NK-92 (cell line): Measurements from ENCODE around the gene MUS81.
A peak's percentile ranks its signal among the peaks of the same experiment; 100 is the strongest.
"Not testable (repeated sequence)": the region's sequence is repeated elsewhere in the genome, so short reads cannot be mapped to it uniquely, and the experiment has no call there.

Experiments
- DNase-seq: peaks from one replicate; lab custom pipeline; 2025; ENCODE audit not compliant: unreplicated experiment; lab: John Stamatoyannopoulos, UW

MUS81 gene

DNA sequence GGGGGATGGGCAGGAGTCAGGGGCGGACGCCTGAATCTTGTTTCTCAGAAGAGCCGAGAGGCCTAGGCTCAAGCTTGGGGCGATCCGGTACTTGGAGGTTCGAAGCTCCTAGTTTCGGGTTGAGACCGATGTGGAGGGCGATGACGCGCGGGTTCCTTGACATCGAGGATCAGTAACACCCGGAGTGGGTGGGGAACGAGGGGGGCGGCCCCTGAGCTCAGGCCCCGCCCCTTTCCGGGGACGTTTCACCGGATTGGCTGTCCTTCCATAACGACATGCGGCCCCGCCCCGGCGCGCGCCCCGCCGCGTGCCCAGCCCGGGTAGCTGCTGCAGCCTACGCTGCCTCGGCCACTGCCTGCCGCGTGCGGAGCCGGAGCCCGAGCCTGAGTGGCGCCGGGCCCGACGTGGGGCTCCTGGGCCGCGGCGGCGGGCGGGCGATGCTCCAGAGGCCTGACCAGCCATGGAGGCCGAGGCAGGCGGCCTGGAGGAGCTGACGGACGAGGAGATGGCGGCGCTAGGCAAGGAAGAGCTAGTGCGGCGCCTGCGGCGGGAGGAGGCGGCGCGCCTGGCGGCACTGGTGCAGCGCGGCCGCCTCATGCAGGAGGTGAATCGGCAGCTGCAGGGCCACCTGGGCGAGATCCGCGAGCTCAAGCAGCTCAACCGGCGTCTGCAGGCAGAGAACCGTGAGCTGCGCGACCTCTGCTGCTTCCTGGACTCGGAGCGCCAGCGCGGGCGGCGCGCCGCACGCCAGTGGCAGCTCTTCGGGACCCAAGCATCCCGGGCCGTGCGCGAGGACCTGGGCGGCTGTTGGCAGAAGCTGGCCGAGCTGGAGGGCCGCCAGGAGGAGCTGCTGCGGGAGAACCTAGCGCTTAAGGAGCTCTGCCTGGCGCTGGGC, 30.3 kb downstream of the MUS81 start, which contains the start of gene CCDC85B:
Gene CCDC85B (plus strand): TSS at position 350 of the 895 bp plus-strand sequence. CDS start 111 bp downstream, at position 461.
- DNase-seq: peak; percentile 72

DNA sequence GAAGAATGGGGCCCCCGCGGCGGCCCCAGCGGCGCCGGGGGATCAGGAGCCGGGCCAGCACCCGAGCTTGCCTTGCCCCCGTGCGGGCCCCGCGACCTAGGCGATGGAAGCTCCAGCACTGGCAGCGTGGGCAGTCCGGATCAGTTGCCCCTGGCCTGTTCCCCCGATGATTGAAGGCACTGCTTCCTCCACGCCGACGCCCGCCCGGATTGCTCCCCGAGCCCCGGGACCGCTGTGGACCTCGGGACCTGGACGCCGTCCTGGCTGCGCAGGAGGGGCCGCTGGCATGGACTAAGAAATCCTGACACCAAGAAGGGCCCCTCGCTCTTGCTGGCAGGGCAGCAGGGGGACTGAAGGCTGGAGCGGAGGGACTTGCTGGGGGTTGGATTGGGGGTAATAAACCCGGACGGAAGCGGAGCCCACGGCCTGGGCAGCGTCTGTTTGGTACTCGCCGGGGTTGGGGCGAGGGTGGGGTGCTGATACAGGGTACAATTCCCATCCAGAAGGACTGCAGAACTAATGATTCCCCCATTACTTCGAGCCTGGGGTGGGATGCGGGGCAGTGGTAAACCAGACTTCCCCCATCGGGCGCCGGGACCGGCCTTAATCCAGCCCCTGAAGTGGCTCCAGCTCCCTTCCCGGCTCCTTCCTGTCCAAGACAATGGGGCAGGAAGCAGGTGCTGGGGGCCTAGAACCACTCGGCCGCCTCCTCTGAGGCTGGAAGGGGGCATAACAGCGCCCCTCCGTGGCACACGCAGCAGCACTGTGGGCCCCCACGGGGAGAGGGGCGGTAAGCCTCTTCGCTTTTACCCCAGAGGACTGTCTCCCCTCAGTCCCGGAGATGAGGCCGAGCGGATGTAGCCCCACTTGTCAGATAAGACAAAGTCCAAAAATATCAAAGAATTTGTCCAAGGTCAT, 31.2 kb downstream of the MUS81 start:
- DNase-seq: no peak

DNA sequence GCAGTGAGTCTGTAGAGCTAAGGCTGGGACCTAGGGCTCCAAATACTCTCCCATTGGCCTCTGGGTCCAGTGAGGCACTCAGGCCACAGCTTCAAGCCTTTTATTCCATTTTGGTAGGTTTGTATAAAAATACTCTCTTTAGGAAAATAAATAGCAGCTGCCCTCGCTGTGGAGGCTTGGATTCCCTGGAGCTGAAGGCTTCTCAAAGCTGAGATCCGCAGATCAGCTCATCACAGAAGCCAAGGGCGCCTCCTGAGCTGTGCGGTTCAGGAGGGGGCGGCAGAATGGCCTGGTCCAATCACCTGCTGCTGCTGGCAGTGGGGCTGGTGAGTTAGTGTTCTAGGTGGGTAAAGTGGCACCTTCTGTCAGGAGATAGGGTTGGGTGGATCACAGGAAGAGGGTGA, 31.9 kb downstream of the MUS81 start:
- not testable (repeated sequence) for DNase-seq

DNA sequence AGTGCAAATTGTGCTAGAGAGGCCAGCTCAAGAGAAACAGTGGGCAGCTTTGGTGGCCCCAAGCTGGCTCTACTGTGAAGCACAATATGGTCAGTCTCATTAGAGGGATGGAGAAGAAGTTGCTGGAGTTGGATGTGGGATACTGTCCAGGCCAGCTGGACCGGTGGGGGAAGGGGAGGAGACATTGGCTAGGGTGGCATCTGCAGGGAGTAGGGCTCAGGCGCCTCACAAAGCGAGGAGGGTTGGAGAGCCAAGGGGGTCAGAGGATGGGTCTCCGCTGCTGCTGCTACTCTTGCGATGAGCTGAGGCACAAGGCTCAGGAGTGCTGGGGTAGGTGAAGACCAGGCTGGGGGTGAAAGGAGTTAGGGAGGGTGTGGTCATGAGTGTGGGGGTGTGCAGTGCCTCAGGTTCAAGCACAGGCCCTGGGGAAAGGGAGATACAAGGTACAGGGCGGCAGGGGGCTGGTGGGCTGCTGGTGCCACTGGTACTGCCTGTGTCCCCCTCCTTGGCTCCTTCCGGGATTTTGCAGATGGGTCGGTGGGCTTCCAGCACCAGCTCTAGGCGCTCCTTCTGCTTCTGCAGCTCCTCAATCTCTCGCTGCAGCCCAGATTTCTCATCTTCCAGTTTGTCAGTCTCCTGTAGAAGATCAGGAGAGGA, 32.6 kb downstream of the MUS81 start:
- no peak for DNase-seq

DNA sequence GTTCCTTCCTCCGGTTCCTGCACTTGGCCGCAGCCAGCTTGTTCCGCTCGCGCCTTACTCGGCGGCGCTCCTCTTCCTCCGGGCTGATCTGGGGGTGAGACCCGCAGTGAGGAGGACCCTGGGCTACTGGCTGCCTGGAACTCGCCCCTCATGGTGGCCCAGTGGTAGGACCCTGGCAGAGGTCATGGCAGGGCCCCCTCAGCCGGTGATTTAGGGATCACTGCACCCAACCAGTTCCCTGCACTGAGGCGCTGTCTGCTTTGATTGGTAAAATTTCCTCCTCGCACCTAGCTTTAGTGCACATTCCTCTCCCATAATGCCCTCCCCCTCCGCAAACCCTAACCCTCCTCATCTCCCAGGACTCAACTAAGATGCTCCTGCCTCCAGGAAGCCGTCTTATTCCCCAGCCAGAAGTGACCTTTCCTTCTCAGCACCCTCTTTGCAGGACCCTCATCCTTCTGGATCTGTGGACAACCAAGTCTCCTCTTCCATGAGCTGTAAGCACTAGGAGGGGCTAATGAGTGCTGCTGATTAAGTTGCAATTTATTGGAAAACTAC, 33.9 kb downstream of the MUS81 start:
- DNase-seq: no peak

DNA sequence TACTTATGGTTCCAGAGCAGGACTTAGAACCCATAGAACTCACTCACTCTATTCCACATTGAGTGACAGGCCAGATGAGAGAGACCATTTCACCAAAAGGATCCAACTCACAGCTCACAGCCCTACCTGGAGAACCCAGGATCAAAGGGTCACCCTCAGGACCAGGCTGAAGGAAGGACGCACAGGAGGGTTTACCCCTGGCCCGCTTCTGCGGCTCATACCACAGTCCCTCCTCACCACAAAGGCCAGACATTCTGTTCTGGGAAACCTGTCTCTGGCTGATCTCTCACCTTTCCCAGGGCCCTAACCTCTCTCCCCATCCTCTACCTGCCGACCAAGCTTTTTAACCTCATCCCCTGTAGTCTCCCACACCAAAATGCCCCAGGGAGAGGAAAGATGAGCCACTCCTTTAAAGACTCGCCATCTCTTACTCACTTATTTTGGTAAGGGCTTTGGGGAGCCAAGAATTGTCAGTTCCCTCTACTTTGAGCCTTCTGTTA, 35.3 kb downstream of the MUS81 start:
- no peak for DNase-seq

DNA sequence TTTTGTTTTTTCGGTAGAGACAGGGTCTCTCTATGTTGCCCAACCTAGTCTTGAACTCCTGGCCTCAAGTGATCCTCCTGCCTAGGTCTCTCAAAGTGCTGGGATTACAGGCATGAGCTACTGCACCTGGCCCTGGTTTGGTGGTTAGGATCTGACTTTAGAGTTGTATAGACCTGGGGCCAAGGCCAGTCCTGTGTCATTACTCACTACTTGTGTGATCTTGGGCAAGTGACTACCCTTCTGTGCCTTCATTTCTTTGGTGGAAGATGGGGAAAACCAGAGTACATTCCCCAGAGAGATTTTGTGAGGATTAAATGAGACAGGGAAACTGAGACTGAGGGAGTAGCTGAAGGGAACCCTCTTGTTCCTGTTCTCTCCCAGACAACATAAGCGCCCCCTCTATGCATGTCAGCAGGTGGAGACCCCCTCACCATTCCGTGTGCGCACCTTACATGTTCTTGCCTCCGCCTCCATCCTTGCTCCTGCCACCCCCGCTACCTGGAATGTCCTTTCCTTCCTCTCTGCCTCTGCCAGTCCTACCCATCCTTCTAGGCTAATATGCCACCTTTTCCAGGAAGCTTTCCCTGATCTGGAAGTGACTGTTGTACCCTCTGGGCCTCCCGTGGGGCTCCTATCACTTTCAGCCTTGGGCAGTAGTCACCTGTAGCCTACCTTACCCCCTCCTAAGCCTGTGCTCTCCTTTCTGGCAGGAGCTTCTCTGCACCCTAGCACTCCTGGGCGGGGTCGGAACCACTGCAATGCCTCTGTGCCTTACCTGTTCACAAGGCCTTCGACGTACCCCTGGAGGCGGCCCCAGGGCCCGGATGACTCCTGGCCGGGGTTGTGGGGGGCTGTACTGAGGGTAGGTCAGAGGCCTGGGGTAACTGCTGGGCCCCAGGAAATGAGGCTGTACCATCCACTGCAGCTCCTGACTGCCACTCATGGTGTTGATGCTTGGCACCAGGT, 36.1 kb downstream of the MUS81 start:
- no peak for DNase-seq

DNA sequence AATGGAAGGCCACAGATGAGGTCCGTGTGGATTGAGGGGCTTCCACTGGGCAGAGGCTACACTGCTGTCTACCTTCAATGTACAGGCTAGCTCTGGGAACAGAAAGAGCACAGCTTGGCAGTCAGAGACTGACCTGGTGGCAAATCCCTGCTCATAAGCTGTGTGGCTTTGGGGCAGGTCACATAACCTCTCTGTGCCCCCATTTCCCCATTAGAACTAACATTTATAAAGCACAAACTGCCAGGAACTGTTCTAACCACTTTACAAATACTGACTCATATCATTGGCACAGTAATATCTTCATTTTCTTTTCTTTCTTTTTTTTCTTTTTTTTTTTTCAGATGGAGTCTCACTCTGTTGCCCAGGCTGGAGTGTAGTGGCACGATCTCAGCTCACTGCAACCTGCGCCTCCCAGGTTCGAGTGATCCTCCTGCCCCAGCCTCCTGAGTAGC, 36.8 kb downstream of the MUS81 start:
- no peak for DNase-seq

DNA sequence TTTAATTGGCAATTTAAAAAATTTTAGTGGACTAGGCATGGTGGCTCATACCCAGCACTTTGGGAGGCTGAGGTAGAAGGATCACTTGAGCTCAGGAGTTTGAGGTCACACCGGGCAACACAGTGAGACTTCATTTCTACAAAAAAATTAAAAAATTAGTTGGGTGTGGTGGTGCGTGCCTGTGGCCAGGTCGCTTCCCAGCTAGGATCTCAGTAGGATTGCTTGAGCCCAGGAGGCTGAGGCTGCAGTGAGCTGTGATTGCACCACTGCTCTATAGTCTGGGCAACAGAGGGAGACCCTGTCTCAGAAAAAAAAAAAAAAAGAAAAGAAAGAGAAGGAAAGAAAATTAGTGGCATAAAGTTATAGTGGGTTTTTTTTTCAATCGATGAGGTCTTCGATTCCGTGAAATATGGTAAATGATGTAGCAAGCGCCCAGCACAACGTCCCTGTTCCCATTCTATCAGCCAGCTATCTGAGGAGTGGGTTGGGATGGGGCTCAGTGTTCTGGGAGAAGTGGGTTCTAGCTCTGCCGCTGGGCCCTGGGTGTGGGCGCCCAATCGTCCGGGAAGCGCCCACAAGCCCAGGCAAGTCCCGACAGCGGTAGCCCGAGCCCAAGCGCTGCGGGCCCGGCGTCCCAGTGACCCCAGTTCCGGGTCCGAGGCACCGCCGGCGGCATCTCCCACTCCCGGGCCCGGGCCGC, 38.6 kb downstream of the MUS81 start:
- no peak for DNase-seq

DNA sequence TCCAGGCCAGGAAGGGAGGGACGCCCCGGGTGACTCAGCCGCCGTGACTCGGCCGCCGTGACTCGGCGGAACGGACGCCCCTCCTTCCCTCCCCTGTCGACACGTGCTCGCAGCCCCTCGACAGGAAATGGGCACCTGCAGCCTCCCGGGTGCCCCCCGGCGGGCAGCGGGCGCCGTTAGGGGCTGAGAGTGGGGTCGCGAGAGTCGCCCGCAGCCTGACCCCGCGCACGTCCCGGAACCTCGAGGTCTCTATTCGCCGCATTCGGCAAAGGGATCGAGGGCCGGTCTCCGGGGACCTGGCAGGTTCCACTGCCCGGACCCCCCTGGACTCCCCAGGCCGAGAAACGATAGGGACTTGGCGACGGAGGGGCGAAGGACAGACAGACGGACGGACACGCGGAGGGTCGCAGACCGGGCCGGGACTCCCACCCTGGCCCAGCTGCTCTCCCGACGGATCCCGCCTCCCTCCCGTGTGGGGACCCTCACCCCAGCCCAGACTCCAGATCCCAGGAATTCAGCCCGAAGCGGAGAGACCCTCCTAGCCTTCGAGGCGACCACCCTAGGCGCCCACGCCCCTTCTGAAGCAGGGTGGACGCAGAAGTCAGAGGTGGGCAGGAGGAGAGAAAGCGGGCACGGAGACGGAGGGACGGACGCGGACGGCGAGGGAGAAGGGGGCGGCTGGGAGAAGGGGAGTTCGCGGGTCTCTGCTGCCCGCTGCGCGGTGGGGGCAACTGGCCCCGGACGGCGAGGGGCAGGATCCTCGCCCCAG, 39.3 kb downstream of the MUS81 start:
- no peak for DNase-seq

DNA sequence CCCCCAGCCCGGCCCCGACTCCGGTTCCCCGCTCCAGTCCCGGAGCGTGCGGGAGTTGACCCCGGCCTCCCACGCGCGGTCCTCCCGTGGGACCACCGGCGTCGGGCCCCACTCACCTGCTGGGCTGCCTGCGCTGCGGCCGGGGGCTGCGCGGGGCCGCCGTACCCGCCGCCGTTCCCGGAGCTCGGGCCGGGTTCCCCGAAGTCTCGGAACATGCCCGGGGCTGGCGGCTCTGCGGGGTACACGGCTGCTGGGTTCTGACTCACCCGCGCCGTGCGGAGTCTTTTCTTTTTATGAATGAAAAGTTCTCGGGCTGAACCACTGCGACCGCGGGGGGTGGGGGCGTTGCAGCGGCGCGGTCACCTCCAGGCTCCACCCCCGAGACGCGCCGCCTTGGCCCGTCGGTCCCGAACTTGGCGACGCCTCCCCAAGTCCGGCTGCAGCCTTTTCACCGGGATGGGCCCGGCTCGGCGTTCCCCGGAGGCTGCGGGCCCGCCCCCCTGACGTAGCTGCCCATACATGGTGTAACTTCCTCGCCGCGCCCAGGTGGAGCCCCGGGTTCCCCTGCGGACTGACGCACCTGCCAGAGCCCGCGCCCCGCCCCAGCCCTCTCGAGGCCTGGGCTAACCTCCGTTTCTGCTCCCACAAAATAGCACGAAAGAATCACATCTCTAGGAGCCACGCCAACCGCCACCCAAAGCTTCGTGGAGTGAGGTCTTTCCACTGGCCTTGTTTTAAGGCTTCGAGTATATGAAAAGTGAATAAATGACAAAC, 40.1 kb downstream of the MUS81 start, which contains the start of gene FOSL1:
Gene FOSL1 (minus strand): TSS at position 264 of the 774 bp plus-strand sequence. CDS start 49 bp downstream, at position 215.
- no peak for DNase-seq

DNA sequence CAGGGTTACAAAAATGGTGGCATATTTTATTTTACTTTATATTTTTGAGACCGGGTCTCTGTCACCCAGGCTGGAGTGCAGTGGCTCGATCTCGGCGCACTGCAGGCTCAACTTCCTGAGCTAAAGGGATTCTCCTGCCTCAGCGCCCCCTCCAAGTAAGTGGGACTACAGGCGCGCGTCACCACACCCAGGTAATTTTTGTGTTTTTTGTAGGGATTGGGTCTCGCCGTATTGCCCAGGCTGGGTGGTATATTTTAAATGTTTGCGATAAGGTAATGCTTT, 40.6 kb downstream of the MUS81 start:
- no peak for DNase-seq

DNA sequence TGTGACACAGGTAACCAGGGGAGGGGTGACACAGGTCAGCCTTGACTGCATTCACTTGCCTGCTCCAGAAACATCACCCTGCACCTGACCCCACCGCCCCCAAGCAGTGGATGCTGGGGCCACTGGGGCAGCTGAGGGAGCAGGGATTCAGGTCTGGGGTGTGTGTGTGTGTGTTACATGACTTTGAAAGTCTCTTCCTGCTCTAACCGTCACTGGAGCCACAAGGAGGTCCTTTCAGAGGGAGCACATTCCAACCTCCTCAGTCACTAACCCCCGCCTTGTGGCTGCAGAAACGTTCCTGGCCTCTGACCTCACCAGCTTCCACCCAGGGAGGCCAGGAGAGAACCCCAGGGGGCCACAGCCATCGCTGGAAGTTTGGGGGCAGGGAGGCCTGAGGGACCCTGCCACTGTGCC, 42.8 kb downstream of the MUS81 start:
- DNase-seq: no peak

DNA sequence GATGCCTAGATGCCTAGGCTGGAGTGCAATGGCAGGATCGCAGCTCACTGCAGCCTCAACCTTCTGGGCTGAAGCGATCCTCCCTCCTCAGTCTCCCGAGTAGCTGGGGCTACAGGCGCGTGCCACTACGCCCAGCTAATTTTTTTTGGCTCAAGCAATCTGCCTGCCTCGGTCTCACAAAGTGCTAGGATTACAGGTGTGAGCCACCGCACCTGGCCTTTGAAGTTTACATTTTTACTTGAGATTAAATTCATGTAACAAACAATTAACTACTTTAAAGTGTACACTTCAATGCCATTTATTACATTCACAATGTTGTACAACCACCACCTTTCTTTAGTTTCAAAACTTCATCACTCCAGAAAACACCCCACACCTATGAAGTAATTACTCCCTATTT, 43.5 kb downstream of the MUS81 start:
- DNase-seq: no peak

DNA sequence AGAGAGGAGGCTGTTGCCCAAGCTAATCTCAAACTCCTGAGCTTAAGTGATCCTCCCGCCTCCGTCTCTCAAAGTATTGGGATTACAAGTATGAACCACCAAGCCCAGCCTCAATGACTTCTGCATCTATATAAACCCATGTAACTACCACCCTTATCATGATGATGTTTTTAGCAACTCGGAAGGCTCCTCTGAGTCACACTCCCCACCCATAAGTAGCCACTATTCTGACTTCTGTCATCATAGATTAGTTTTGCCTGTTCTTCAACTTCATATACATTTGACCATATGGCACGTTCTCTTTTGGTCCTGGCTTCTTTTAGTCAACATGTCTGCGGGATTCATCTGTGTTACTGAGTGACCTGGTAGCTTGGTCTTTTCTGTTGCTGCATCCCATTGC, 46.4 kb downstream of the MUS81 start:
- DNase-seq: no peak

DNA sequence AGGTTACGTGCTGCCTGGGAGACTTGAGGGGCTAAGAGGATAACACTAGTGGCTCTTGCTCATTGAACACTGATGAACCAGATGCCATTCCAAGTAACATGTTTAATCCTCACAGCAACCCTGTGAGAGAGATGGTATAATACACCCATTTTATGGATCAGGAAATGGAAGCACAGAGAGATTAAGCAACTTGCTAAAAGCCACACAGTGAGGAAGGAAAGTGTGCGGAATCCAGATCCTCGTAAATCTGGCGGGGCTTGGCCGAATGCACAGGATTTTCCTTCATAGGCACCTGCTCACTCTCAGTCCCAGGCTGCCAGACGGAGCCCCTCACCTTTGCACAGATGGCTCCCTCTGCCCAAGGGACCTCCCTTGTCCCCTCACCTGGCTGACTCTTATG, 47.6 kb downstream of the MUS81 start:
- DNase-seq: no peak
